Erythroblast (primary cell): ENCODE results near the gene LYSMD1.
"Not testable (repeated sequence)": the region's sequence is repeated elsewhere in the genome, so short reads cannot be mapped to it uniquely, and the experiment has no call there.

ENCODE experiments used
- DNase-seq, 2 experiments: peaks; one replicate each; lab custom pipeline; 2025; lab: John Stamatoyannopoulos, UW
- GATA1 ChIP-seq: IDR thresholded peaks from 2 replicates; pipeline ENCODE4 v1.6.1; 2011; ENCODE audit warnings: low read depth, mild to moderate bottlenecking, control low read depth, low read length, moderate library complexity
- POLR2A ChIP-seq: IDR thresholded peaks from 2 replicates; pipeline ENCODE4 v1.6.1; 2011; ENCODE audit warnings: mild to moderate bottlenecking, low read length

The LYSMD1 gene

GRCh38 chr1:151165738-151166504 lies at the start of gene LYSMD1, which contains the start of gene SCNM1:
LYSMD1 (minus strand) TSS chr1:151165902; CDS start chr1:151165258, 644 bp downstream.
SCNM1 (plus strand) TSS chr1:151166144; CDS start chr1:151166153, 9 bp downstream.
- TF ChIP-seq GATA1: no peak
- TF ChIP-seq POLR2A: peak; percentile 85

GRCh38 chr1:151213560-151213959 lies 47.9 kb upstream of the LYSMD1 start:
- TF ChIP-seq GATA1 (no peak), POLR2A (no peak)
- no peak for DNase-seq

More at GRCh38 chr1:151165738-151166504, at the start of gene LYSMD1, which contains the start of gene SCNM1:
- peak; percentile 99 for DNase-seq

- no peak for DNase-seq
- no peak for TF ChIP-seq GATA1
- no peak for TF ChIP-seq POLR2A
These were observed 46.4 kb upstream of the LYSMD1 start for GRCh38 chr1:151211972-151212705.

- DNase-seq: no peak
- no peak for TF ChIP-seq POLR2A
- no peak for TF ChIP-seq GATA1
These were observed 45.1 kb upstream of the LYSMD1 start for GRCh38 chr1:151210830-151211229.

- not testable (repeated sequence) for DNase-seq
These were observed 39.8 kb upstream of the LYSMD1 start for GRCh38 chr1:151205381-151205965.

GRCh38 chr1:151199873-151200581 lies 34.3 kb upstream of the LYSMD1 start:
- no peak for TF ChIP-seq POLR2A
- no peak for TF ChIP-seq GATA1
- no peak for DNase-seq

GRCh38 chr1:151198254-151199127 lies 32.8 kb upstream of the LYSMD1 start, which contains the start of gene PIP5K1A:
PIP5K1A (plus strand) TSS chr1:151198552; CDS start chr1:151198997, 445 bp downstream.
- TF ChIP-seq GATA1: no peak
- peak; percentile 85 for TF ChIP-seq POLR2A
- peak; percentile 97 to 98 for DNase-seq

GRCh38 chr1:151197863-151198253 lies 32.2 kb upstream of the LYSMD1 start:
- TF ChIP-seq POLR2A (no peak), GATA1 (no peak)
- DNase-seq: peak; percentile 68 to 72

GRCh38 chr1:151196292-151196800 lies 30.6 kb upstream of the LYSMD1 start:
- no peak for TF ChIP-seq GATA1
- TF ChIP-seq POLR2A: no peak
- peak; percentile 77 to 79 for DNase-seq

- peak; percentile 54 to 77 for DNase-seq
These were observed 29.3 kb upstream of the LYSMD1 start for GRCh38 chr1:151194894-151195594.

- no peak for DNase-seq
- no peak for TF ChIP-seq GATA1
- no peak for TF ChIP-seq POLR2A
These were observed 28.2 kb upstream of the LYSMD1 start for GRCh38 chr1:151193856-151194255.

- DNase-seq: no peak
- TF ChIP-seq GATA1 (no peak), POLR2A (no peak)
These were observed 27.6 kb upstream of the LYSMD1 start for GRCh38 chr1:151193304-151193703.
